Skin epidermis (tissue), 12 donors: ENCODE data around the gene ZNF358.

Source experiments
- H3K27ac ChIP-seq, 21 experiments: fragments of 200-600 bp; sonication (generic) in 11 of 21; one replicate each; pipeline ENCODE4 v1.5.0; 2020; ENCODE audit warnings: mild to moderate bottlenecking in 3 of 21, inconsistent platforms in 2 of 21, moderate library complexity in 2 of 21
- H3K4me3 ChIP-seq, 7 experiments: fragments of 200-600 bp; sonication (generic) in 2 of 7; one replicate each; pipeline ENCODE4 v1.5.0; 2020; ENCODE audit warnings: inconsistent platforms in 2 of 7, mild to moderate bottlenecking in 2 of 7, moderate library complexity in 1 of 7

ZNF358 gene

GRCh38 chr19:7516333-7516732, 430 bp downstream of the ZNF358 start:
- Histone ChIP-seq H3K27ac (peak overlapping the region in 20 of 21 experiments; percentile 37 to 96 (median 84)), H3K4me3 (peak overlapping the region; percentile 37 to 61 (median 51))

DNA sequence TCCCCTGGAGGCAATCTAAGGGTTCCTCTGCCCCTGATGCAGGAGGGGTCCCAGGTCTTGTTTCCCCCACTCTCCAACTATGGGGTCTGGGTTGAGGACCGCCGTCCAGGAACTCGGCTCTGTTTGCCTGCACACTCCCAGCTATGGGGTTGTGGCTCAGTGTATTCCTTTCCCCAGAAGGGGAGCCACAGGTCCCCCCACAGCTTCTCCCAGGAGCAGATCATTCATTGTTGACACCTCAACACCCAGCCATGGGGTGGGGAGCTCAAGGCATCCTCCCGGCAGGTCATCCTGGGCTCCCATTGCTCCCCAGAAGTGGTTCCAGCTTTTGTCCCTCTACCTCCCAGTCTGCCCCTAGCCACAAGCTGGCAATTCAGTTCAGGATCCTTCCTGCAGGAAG, 975 bp downstream of the ZNF358 start:
- Histone ChIP-seq H3K4me3 (peak overlapping the region; percentile 37 to 61 (median 51)), H3K27ac (peak overlapping the region in 16 of 21 experiments; percentile 56 to 96 (median 84))

GRCh38 chr19:7519361-7520130, 3.6 kb downstream of the ZNF358 start:
- H3K27ac ChIP-seq, result no peak overlapping the region
- H3K4me3 ChIP-seq, result no peak overlapping the region

DNA sequence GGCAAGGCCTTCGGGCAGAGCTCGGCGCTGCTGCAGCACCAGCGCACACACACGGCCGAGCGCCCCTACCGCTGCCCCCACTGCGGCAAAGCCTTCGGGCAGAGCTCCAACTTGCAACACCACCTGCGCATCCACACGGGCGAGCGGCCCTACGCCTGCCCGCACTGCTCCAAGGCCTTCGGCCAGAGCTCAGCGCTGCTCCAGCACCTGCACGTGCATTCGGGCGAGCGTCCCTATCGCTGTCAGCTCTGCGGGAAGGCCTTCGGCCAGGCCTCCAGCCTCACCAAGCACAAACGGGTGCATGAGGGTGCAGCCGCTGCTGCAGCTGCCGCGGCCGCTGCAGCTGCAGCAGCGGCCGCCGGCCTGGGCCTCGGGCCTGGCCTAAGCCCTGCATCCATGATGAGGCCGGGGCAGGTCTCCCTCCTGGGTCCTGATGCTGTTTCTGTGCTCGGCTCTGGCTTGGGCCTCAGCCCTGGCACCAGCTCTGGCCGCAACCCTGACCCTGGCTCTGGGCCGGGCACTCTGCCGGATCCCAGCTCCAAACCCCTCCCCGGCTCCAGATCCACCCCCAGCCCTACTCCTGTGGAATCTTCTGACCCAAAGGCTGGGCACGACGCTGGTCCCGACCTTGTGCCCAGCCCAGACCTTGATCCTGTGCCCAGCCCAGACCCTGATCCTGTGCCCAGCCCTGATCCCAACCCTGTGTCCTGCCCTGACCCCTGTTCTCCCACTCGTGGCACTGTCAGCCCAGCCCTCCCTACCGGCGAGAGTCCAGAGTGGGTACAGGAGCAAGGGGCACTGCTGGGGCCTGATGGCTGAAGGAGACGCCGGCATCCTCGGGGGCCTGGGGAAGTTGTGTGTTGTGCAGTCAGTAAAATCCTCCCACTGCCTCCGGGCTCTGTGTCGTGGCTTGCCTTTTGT, 4.5 kb downstream of the ZNF358 start:
- H3K4me3 ChIP-seq, result no peak overlapping the region
- peak overlapping the region in 1 of 21 experiments; percentile 4 for H3K27ac ChIP-seq

DNA sequence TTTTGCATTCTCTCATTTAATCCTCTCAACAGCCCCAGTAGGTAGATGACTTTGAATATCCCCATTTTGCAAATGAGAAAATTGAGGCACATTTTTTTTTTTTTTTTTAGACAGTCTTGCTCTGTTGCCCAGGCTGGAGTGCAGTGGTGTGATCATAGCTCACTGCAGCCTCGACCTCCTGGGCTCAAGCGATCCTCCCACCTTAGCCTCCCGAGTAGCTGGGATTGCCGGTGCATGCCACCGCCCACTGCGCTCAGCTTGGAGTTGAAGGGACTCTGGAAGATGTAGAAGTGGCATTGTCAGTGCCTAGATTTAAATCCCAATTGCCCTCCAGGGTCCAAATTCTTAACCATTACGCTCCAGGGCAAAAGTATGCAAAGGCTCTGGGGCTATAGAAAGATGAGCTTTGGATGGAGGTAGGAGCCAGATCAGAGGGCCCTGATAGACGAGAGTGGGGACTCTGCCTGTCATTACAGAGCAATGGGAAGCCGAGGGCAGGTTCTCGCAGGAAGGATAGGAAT, 5.7 kb downstream of the ZNF358 start:
- Histone ChIP-seq H3K4me3 (peak overlapping the region in 4 of 7 experiments; percentile 61 to 97 (median 82)), H3K27ac (peak overlapping the region in 16 of 21 experiments; percentile 32 to 90 (median 78))

- H3K4me3 ChIP-seq, result peak within 1 kb of the TSS; percentile 61 to 97 (median 78)
- peak within 1 kb of the TSS in 20 of 21 experiments; percentile 52 to 90 (median 78) for H3K27ac ChIP-seq
Measured at GRCh38 chr19:7522072-7522922, 6.4 kb downstream of the ZNF358 start, which contains the start of gene MCOLN1. Gene MCOLN1, plus strand, starts transcription at chr19:7522624. Its CDS starts 127 bp downstream, at chr19:7522751.

DNA sequence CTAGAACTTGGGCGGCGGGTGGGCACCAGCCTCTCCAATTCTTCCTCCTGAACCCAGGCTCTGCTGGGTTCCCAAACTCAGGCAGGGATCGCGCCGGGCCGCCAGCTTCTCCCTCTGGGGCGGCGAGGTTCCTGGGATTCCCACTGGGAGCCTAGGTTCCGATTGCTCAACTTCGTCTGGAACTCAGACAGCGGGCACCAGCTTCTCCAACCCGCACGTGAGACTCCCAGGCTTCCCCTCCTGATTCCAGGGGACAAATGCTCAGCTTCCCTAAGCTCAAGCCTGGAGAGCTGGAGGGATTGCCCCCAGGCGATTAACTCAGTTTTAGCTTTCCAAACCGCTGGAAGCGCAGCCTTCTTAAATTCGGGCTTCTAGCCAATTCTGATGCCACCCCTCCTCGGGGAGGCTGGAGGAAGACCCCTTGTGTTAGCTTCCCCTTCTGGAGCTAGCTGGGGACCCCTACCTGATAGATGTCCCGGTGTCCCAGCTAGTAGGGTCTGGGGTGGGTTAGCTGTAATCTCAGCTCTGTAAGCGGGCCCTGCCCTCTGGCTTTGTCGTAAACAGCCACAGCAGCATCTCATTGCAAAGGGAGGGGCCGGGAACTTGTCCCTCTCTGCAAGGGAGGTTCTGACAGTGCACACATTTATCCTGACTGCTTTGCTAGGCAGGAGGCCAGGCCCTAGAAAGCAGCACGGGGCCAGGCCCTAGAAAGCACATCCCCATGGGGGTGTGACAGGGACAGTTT, 7.2 kb downstream of the ZNF358 start:
- Histone ChIP-seq H3K4me3 (peak overlapping the region; percentile 61 to 97 (median 78)), H3K27ac (peak overlapping the region in 20 of 21 experiments; percentile 52 to 90 (median 78))

GRCh38 chr19:7524523-7524922, 8.6 kb downstream of the ZNF358 start:
- H3K27ac ChIP-seq, result no peak overlapping the region
- H3K4me3 ChIP-seq, result no peak overlapping the region

- Histone ChIP-seq H3K27ac (no peak overlapping the region), H3K4me3 (no peak overlapping the region)
Measured at GRCh38 chr19:7524992-7525739, 9.3 kb downstream of the ZNF358 start.

DNA sequence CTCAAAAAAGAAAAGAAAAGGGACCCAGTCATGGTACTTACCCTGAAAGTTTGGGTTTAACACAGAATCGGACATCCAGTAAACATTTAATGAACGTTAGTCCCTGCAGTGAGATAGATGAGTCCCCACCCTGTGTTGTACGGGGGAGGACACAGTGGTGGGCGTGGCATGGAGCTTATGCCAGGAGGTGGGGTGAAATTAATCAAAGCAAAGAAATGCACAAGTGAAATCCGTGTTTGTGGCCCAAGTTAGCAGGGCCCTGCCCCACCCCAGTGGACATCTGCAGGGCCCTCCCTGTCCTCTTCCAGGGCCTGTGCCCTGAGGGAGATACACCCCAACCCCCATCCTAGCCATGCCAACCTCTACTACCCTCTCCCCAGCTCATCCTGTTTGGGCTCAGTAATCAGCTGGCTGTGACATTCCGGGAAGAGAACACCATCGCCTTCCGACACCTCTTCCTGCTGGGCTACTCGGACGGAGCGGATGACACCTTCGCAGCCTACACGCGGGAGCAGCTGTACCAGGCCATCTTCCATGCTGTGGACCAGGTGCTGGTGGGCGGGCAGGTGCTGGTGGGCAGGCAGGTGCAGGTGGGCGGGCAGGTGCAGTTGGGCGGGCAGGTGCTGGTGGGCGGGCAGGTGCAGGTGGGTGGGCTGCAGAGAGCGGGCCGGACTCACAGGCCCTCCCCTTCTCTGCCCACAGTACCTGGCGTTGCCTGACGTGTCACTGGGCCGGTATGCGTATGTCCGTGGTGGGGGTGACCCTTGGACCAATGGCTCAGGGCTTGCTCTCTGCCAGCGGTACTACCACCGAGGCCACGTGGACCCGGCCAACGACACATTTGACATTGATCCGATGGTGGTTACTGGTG, 10.4 kb downstream of the ZNF358 start:
- no peak overlapping the region for H3K27ac ChIP-seq
- no peak overlapping the region for H3K4me3 ChIP-seq

DNA sequence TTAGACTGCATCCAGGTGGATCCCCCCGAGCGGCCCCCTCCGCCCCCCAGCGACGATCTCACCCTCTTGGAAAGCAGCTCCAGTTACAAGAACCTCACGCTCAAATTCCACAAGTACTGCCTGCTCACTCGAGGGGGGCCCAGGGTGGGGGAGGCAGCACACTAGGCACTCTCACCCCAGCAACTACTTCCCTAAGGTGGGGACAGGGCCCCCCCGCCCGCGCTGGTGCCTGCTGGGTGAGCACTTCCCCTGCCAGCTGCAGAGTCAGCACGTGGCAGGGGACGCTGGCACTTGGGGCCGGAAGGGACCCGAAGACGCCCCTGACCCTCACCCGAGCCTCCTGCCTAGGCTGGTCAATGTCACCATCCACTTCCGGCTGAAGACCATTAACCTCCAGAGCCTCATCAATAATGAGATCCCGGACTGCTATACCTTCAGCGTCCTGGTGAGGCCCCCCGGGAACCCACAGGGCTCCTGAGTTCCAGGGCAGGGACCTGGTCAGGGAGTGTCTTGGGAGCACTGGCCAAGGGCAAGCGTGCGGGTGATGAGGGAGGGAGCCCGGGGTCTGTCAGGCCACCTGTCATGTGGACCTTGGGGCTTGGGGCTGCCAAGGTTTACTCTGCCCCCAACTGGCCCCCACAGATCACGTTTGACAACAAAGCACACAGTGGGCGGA, 11.8 kb downstream of the ZNF358 start:
- H3K4me3 ChIP-seq, result no peak overlapping the region
- H3K27ac ChIP-seq, result no peak overlapping the region

DNA sequence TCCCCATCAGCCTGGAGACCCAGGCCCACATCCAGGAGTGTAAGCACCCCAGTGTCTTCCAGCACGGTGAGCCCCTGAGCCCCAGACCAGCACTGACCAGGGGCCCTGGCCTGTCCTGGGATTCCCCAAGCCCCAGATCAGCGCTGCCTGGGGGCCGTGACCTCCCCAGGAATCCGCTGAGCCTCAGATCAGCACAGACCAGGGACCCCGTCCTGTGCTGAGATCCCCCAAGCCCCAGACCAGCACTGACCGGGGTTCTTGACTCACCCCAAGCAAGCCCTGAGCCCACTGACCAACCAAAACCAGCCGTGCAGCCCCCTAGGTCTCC, 12.3 kb downstream of the ZNF358 start:
- no peak overlapping the region for H3K4me3 ChIP-seq
- H3K27ac ChIP-seq, result no peak overlapping the region

DNA sequence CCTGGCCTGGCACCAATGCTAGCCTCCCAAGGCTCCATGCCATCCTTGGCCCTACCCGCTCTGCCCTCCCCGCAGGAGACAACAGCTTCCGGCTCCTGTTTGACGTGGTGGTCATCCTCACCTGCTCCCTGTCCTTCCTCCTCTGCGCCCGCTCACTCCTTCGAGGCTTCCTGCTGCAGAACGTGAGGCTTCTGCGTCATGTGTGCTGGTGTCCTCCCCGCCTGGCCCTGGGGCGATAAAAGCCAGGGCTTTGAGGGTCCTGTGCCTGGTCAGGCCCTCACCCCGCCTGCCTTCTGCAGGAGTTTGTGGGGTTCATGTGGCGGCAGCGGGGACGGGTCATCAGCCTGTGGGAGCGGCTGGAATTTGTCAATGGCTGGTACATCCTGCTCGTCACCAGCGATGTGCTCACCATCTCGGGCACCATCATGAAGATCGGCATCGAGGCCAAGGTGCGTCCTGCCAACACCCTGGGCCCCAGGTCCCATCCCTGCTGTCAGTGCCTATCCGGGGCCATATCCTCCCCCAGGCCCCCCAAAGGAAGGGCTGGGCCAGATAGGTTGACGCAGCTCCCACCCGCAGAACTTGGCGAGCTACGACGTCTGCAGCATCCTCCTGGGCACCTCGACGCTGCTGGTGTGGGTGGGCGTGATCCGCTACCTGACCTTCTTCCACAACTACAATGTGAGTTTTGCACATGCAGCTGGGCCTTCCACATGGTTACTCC, 12.8 kb downstream of the ZNF358 start:
- Histone ChIP-seq H3K27ac (no peak overlapping the region), H3K4me3 (no peak overlapping the region)

GRCh38 chr19:7529246-7529600, 13.3 kb downstream of the ZNF358 start:
- no peak overlapping the region for H3K4me3 ChIP-seq
- no peak overlapping the region for H3K27ac ChIP-seq

GRCh38 chr19:7529610-7530490, 13.9 kb downstream of the ZNF358 start:
- H3K4me3 ChIP-seq, result no peak overlapping the region
- no peak overlapping the region for H3K27ac ChIP-seq
